ENCODE data around the gene SEMG2. TPM values are rescaled to one million over a fixed set of nuclear protein-coding genes. Genes with fewer than 3 reads are reported as not detected.

SEMG2 gene
- total and polyA plus RNA-seq, 2 of the 13 experiments (the other 11 are each of a cell fraction or from before 2014, with no cell fraction given) = not detected

DNA sequence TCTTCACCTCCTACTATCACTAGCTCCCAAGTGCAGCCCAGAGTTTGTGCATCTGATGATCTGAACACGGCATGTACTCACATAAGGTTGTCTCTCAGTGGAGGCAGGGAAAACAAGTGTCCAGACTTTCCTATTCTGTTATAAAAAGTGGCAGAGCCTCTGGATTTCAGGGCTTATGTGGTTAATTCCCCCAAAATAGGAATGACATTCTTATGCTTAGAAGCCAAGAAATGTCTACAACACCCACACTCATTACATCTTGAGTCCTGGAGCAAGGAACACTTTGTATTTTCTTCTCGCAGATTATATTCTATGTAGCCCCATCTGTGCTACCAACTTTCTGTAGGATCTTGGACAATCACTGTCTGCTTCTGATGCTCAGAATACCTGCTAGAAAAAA, 27.8 kb upstream of the SEMG2 start:
- no peak overlapping the region for H3K27ac ChIP-seq (ENCODE audit: extremely low read length, insufficient read depth, low read length)
- BruUV-seq (replicated peaks) = no TSS peak
- no peak overlapping the region for H3K4me2 ChIP-seq (ENCODE audit: low read depth, low read length)
- no peaks in the 10 kb centered on the region for H3K4me1 ChIP-seq (ENCODE audit: insufficient read depth, low read length)
- in situ Hi-C loops (cut with HindIII; ENCODE audit: extremely low pct_ligation_motif_present, low pct_unique_long_range_greater_than_20kb) (no loop called here), intact Hi-C loops (cut with micrococcal nuclease; ENCODE audit: unreplicated experiment) (no loop called here)
- DNase-seq (ENCODE audit: low spot score) (no peak), ATAC-seq (no peak), FAIRE-seq (no peak)
- peaks cover 0 to 1% of the 10 kb centered on the region in 2 experiments; a peak in 1 of 5 replicates for H3K27me3 ChIP-seq (ENCODE audit: control insufficient read depth in 1 of 2, insufficient read depth in 2 of 2, low read length in 2 of 2)
- H2AFZ ChIP-seq (ENCODE audit: low read length) = no peak overlapping the region
- H3K36me3 ChIP-seq (replicated peaks in 1 of 2; ENCODE audit: control insufficient read depth in 1 of 2, insufficient read depth in 2 of 2, low read length in 2 of 2) = no peaks in the 10 kb centered on the region
- ChIA-PET CTCF (ENCODE audit: low intra/inter-chr PET ratio, low total read pairs) (no interaction called here), POLR2A (no interaction called here)
- 6% methylated on average over 2 of the region's 2 CpGs for WGBS (ENCODE audit: low lambda C conversion rate)
- H3K9ac ChIP-seq (ENCODE audit: insufficient read depth, low read depth, low read length) = no peak overlapping the region
- no peak for TF ChIP-seq ZNF484 (CRISPR knock-in tag; IDR thresholded peaks at IDR 0.05; ENCODE audit: borderline replicate concordance, low read depth)
- no peak for TF ChIP-seq TCF7L2 (IDR thresholded peaks at IDR 0.05; ENCODE audit: low read depth, low read length)
- TF ChIP-seq POGZ (CRISPR knock-in tag; IDR thresholded peaks at IDR 0.05) = no peak
- TF ChIP-seq ZNF790 (CRISPR knock-in tag; IDR thresholded peaks at IDR 0.05; ENCODE audit: borderline replicate concordance) = no peak
- TF ChIP-seq YY1 (IDR thresholded peaks at IDR 0.05; ENCODE audit: insufficient read depth, insufficient replicate concordance, low read depth, low read length) = no peak
- TF ChIP-seq PHF5A (CRISPR knock-in tag; IDR thresholded peaks at IDR 0.05; ENCODE audit: low read depth, unreplicated experiment) = no peak
- H3K79me2 ChIP-seq (ENCODE audit: insufficient read depth, low read length) = no peaks in the 10 kb centered on the region
- H3K4me3 ChIP-seq (replicated peaks in 1 of 3; ENCODE audit: insufficient read depth in 1 of 3, low read depth in 2 of 3, low read length in 3 of 3) = no peak overlapping the region
- no peaks in the 10 kb centered on the region for H3K9me3 ChIP-seq (ENCODE audit: low read length)
- no peaks in the 10 kb centered on the region for H4K20me1 ChIP-seq (ENCODE audit: insufficient read depth, low read length)

DNA sequence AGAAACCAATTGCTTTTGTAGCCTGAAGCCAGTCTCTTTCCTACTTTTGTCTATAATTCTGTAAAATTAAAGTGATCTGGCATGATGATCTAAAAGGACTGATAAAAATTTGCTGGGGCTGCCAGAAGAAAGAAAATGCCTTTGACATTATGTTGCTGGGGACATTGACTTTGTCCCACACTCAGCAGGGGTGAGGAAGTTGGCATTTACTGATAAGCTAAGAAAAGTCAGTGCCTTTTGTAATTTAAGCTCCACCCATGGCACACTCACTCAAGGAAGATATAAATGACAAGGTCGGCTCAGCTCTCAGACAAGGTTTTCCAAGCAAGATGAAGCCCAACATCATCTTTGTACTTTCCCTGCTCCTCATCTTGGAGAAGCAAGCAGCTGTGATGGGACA, 14.4 kb upstream of the SEMG2 start, which contains the start of gene SEMG1:
Gene SEMG1, plus strand, starts transcription at position 309 of the 400 bp plus-strand sequence. Its CDS starts 21 bp downstream, at position 330.
- H3K27ac ChIP-seq (ENCODE audit: extremely low read length, insufficient read depth, low read length) = no peak within 1 kb of the TSS
- H3K4me3 ChIP-seq (replicated peaks in 1 of 3; ENCODE audit: insufficient read depth in 1 of 3, low read depth in 2 of 3, low read length in 3 of 3) = no peak within 1 kb of the TSS
- intact Hi-C loops (cut with micrococcal nuclease; ENCODE audit: unreplicated experiment) = no loop called here
- no peaks in the 10 kb centered on the region for H4K20me1 ChIP-seq (ENCODE audit: insufficient read depth, low read length)
- BruUV-seq (replicated peaks) = no TSS peak
- ChIA-PET POLR2A (no interaction called here), CTCF (ENCODE audit: low intra/inter-chr PET ratio, low total read pairs) (no interaction called here)
- 0 out of 5 replicates have a peak, but pooled peaks cover 0 to 6% of the 10 kb centered on the region in 2 experiments for H3K27me3 ChIP-seq (ENCODE audit: control insufficient read depth in 1 of 2, insufficient read depth in 2 of 2, low read length in 2 of 2)
- no peak within 1 kb of the TSS for H3K9ac ChIP-seq (ENCODE audit: insufficient read depth, low read depth, low read length)
- H3K4me1 ChIP-seq (ENCODE audit: insufficient read depth, low read length) = no peaks in the 10 kb centered on the region
- H3K79me2 ChIP-seq (ENCODE audit: insufficient read depth, low read length) = no peaks in the 10 kb centered on the region
- ATAC-seq = no peak
- DNase-seq (ENCODE audit: low spot score) = no peak
- in situ Hi-C loops (cut with HindIII; ENCODE audit: extremely low pct_ligation_motif_present, low pct_unique_long_range_greater_than_20kb) = no loop called here
- no peaks in the 10 kb centered on the region for H3K9me3 ChIP-seq (ENCODE audit: low read length)
- WGBS (ENCODE audit: low lambda C conversion rate) = 4% methylated on average over 1 of the region's 1 CpG
- no peak within 1 kb of the TSS for H2AFZ ChIP-seq (ENCODE audit: low read length)
- H3K36me3 ChIP-seq (replicated peaks in 1 of 2; ENCODE audit: control insufficient read depth in 1 of 2, insufficient read depth in 2 of 2, low read length in 2 of 2) = no peaks in the 10 kb centered on the region
- H3K4me2 ChIP-seq (ENCODE audit: low read depth, low read length) = no peak within 1 kb of the TSS
- FAIRE-seq = no peak
- TF ChIP-seq RCOR2 (CRISPR knock-in tag; IDR thresholded peaks at IDR 0.05) (no peak), ZNF768 (CRISPR knock-in tag; IDR thresholded peaks at IDR 0.05) (no peak), PRPF4 (IDR thresholded peaks at IDR 0.05; ENCODE audit: low read depth, low read length, poor library complexity, severe bottlenecking) (no peak), PHF21A (CRISPR knock-in tag; IDR thresholded peaks at IDR 0.05) (no peak), FOXA3 (CRISPR knock-in tag; IDR thresholded peaks at IDR 0.05) (no peak), ZNF326 (CRISPR knock-in tag; IDR thresholded peaks at IDR 0.05; ENCODE audit: borderline replicate concordance) (no peak), ZNF547 (CRISPR knock-in tag; IDR thresholded peaks at IDR 0.05) (no peak), RBAK (CRISPR knock-in tag; IDR thresholded peaks at IDR 0.05) (no peak)
- TF ChIP-seq, protein P1, sequence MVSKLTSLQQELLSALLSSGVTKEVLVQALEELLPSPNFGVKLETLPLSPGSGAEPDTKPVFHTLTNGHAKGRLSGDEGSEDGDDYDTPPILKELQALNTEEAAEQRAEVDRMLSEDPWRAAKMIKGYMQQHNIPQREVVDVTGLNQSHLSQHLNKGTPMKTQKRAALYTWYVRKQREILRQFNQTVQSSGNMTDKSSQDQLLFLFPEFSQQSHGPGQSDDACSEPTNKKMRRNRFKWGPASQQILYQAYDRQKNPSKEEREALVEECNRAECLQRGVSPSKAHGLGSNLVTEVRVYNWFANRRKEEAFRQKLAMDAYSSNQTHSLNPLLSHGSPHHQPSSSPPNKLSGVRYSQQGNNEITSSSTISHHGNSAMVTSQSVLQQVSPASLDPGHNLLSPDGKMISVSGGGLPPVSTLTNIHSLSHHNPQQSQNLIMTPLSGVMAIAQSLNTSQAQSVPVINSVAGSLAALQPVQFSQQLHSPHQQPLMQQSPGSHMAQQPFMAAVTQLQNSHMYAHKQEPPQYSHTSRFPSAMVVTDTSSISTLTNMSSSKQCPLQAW (CRISPR knock-in tag; IDR thresholded peaks at IDR 0.05) = no peak
- TF ChIP-seq, protein P2, sequence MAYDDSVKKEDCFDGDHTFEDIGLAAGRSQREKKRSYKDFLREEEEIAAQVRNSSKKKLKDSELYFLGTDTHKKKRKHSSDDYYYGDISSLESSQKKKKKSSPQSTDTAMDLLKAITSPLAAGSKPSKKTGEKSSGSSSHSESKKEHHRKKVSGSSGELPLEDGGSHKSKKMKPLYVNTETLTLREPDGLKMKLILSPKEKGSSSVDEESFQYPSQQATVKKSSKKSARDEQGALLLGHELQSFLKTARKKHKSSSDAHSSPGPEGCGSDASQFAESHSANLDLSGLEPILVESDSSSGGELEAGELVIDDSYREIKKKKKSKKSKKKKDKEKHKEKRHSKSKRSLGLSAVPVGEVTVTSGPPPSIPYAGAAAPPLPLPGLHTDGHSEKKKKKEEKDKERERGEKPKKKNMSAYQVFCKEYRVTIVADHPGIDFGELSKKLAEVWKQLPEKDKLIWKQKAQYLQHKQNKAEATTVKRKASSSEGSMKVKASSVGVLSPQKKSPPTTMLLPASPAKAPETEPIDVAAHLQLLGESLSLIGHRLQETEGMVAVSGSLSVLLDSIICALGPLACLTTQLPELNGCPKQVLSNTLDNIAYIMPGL (CRISPR knock-in tag; IDR thresholded peaks at IDR 0.05; ENCODE audit: borderline replicate concordance in 1 of 2, low read depth in 1 of 2) = no peak
